Esophagus squamous epithelium (tissue), 5 donors: ENCODE data around the gene TNIK. TPM values are rescaled to one million over a fixed set of nuclear protein-coding genes. Genes with fewer than 3 reads are reported as not detected.
A peak's percentile ranks its signal among the peaks of the same experiment; 100 is the strongest.

Source experiments
- DNase-seq: peaks from one replicate; lab custom pipeline; 2025; lab: John Stamatoyannopoulos, UW
- H3K27ac ChIP-seq, 4 donors: fragments of 200-600 bp; sonication (generic); one replicate each; pipeline ENCODE4 v1.5.1; 2016 to 2019; ENCODE audit warnings: mild to moderate bottlenecking in 1 of 4
- H3K27me3 ChIP-seq, 4 donors: fragments of 200-600 bp; sonication (generic); 1 replicate in 3 of 4; 2 replicates in 1 of 4; pipeline versions ENCODE4 v1.5.1 to v1.6.0; 2017 to 2021; ENCODE audit warnings: antibody characterized with exemption in 1 of 4
- H3K36me3 ChIP-seq, 3 donors: fragments of 200-600 bp; sonication (generic); one replicate each; pipeline ENCODE4 v1.5.1; 2016 to 2019
- H3K4me1 ChIP-seq, 3 donors: fragments of 200-600 bp; sonication (generic); one replicate each; pipeline ENCODE4 v1.5.1; 2017 to 2019
- H3K4me3 ChIP-seq, 4 donors: fragments of 200-600 bp; sonication (generic); 1 replicate in 3 of 4; 2 replicates in 1 of 4; pipeline ENCODE4 v1.5.1; 2016 to 2019; ENCODE audit warnings: mild to moderate bottlenecking in 2 of 4, moderate library complexity in 1 of 4
- H3K9me3 ChIP-seq, 3 donors: fragments of 200-600 bp; sonication (generic); one replicate each; pipeline ENCODE4 v1.5.1; 2016 to 2019
- POLR2A ChIP-seq, 4 donors: fragments of 450-650 bp; IDR thresholded peaks; one replicate each; pipeline ENCODE4 v1.6.1; 2017; ENCODE audit warnings: antibody characterized with exemption in 4 of 4, mild to moderate bottlenecking in 4 of 4, moderate library complexity in 3 of 4
- WGBS, 2 donors: methylation state at CpG; one replicate each; pipeline ENCODE4 v1.1.5; 2018; 5-methylcytosine and 5-hydroxymethylcytosine counted together
- intact Hi-C: fragments of 100-400 bp; cut with DNase I; formaldehyde crosslinking; loops from one replicate; pipeline ENCODE4 v1.15.0; 2022
- total RNA-seq, 4 donors: library from RNA; depleted of rRNA; stranded (reverse); fragments of >200 nt; gene quantifications; one replicate each; pipeline ENCODE4 v1.1.0, GENCODE V29; 2016
- TF ChIP-seq, protein P1 (sequence below), 6 experiments: fragments of 450-650 bp in 4 of 6; fragments of 200-600 bp in 2 of 6; sonication (generic) in 2 of 6; IDR thresholded peaks; one replicate each; pipeline ENCODE4 v1.5.1; 2016 to 2019; ENCODE audit warnings: antibody characterized with exemption in 6 of 6, mild to moderate bottlenecking in 4 of 6, moderate library complexity in 4 of 6
- donor health status: DM: yes; HTN: yes; CAD: no.

The TNIK gene
- total RNA-seq, 4 donors from 2014 or later, result 2.2 to 11.6 (median 4.7) TPM

DNA sequence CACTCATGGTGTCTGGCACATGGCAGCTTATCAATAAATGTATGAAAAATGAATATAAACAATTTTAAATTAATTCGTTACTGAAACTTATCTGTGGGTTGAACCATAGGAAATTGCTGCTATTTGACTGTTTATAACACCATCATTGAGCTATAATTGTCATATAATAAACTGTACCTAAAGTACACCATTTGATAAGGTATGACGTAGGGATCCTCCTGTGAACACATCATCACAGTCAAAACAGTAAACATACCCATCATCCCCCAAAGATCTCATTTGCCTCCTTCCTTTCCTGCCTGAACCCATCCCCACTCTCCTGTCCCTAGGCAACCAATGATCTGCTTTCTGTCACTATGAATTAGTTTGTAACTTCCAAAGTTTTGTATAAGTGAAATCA, 282.7 kb downstream of the TNIK start:
- peaks cover 0 to 18% (median 0%) of the 10 kb centered on the region in 3 donors for H3K4me1 ChIP-seq
- H3K36me3 ChIP-seq, result no peaks in the 10 kb centered on the region
- H3K27ac ChIP-seq, result no peak overlapping the region
- no peak overlapping the region for H3K4me3 ChIP-seq
- intact Hi-C loops, result loop anchor here (10.0 kb wide), 1 partner anchor 377 kb away; no protein-coding TSS in a partner anchor
- no peak for DNase-seq
- TF ChIP-seq, protein P1, sequence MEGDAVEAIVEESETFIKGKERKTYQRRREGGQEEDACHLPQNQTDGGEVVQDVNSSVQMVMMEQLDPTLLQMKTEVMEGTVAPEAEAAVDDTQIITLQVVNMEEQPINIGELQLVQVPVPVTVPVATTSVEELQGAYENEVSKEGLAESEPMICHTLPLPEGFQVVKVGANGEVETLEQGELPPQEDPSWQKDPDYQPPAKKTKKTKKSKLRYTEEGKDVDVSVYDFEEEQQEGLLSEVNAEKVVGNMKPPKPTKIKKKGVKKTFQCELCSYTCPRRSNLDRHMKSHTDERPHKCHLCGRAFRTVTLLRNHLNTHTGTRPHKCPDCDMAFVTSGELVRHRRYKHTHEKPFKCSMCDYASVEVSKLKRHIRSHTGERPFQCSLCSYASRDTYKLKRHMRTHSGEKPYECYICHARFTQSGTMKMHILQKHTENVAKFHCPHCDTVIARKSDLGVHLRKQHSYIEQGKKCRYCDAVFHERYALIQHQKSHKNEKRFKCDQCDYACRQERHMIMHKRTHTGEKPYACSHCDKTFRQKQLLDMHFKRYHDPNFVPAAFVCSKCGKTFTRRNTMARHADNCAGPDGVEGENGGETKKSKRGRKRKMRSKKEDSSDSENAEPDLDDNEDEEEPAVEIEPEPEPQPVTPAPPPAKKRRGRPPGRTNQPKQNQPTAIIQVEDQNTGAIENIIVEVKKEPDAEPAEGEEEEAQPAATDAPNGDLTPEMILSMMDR (IDR thresholded peaks at IDR 0.05), result no peak
- no peak for TF ChIP-seq POLR2A (IDR thresholded peaks at IDR 0.05)
- no peaks in the 10 kb centered on the region for H3K27me3 ChIP-seq
- 81 to 83% methylated on average over 2 of the region's 2 CpGs for WGBS, 2 donors
- no peaks in the 10 kb centered on the region for H3K9me3 ChIP-seq

DNA sequence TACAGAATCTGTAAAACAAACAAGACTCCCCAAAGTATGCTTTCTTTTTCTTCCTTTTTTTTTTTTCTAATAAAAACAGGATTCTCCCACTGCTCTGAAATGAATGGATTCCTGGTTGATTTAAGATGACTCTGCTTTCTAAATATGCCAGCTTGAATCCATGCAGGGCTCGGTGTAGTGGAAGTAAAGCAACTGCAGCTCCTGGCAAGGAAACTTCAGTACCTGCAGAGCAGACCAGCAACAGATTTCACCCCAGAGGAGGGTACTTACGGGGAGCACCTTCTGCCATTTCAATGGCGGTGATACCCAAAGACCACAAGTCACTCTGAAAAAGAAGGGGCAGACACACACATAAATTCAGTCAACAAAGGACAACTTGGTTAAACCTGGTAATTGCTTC, 283.1 kb downstream of the TNIK start:
- DNase-seq, result no peak
- WGBS, 2 donors, result 90 to 100% methylated on average over 3 of the region's 3 CpGs
- no peak for TF ChIP-seq POLR2A (IDR thresholded peaks at IDR 0.05)
- TF ChIP-seq, protein P1 (IDR thresholded peaks at IDR 0.05), result no peak

GRCh38 chr3:171176244-171176933, 283.8 kb downstream of the TNIK start:
- DNase-seq, result no peak
- 67 to 85% methylated on average over 5 of the region's 5 CpGs for WGBS, 2 donors
- TF ChIP-seq, protein P1 (IDR thresholded peaks at IDR 0.05), result no peak
- no peaks in the 10 kb centered on the region for H3K27me3 ChIP-seq
- H3K27ac ChIP-seq, result peak overlapping the region in 3 of 4 donors; percentile 25 to 72 (median 31)
- H3K4me1 ChIP-seq, result peaks cover 0 to 15% (median 0%) of the 10 kb centered on the region in 3 donors
- H3K4me3 ChIP-seq, result no peak overlapping the region
- intact Hi-C loops, result loop anchor here (10.0 kb wide), 1 partner anchor 378 kb away; no protein-coding TSS in a partner anchor
- H3K36me3 ChIP-seq, result no peaks in the 10 kb centered on the region
- H3K9me3 ChIP-seq, result no peaks in the 10 kb centered on the region

More for the DNA sequence above, 283.1 kb downstream of the TNIK start:
- no peaks in the 10 kb centered on the region for H3K27me3 ChIP-seq
- no peak overlapping the region for H3K27ac ChIP-seq
- no peaks in the 10 kb centered on the region for H3K9me3 ChIP-seq
- H3K36me3 ChIP-seq, result no peaks in the 10 kb centered on the region
- no peak overlapping the region for H3K4me3 ChIP-seq
- intact Hi-C loops, result loop anchor here (10.0 kb wide), 1 partner anchor 378 kb away; no protein-coding TSS in a partner anchor
- peaks cover 0 to 15% (median 0%) of the 10 kb centered on the region in 3 donors for H3K4me1 ChIP-seq

DNA sequence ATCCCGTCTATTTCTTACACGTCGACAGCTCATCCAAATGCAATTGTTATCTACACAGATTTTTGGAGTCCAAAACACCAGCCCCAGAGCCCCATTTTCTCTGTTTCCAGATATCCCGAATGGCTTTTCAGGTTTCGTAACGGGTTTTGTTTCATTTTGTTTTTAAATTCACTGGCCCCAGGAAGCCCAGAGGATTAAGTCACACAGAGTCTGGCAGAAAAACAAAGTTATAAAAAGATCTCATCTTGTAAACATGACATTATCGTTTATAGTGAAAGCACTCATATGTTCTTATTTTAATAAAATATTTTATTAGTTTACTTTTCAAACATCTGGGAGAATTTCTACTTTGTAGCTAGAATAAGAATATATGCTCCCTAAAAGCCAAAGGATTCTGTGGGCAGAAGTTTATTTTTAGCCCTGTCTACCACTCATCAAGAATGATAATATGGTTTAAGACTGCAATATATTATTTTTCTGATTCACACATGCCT, 284.4 kb downstream of the TNIK start:
- WGBS, 2 donors, result 57 to 60% methylated on average over 7 of the region's 7 CpGs
- Histone ChIP-seq H3K4me3 (peak overlapping the region in 1 of 4 donors; percentile 25), H3K4me1 (peaks cover 0 to 15% (median 0%) of the 10 kb centered on the region in 3 donors), H3K27me3 (no peaks in the 10 kb centered on the region), H3K36me3 (no peaks in the 10 kb centered on the region), H3K9me3 (no peaks in the 10 kb centered on the region), H3K27ac (peak overlapping the region in 3 of 4 donors; percentile 43 to 72 (median 53))
- DNase-seq, result no peak
- intact Hi-C loops, result loop anchor here (10.0 kb wide), 1 partner anchor 379 kb away; no protein-coding TSS in a partner anchor
- TF ChIP-seq, protein P1 (IDR thresholded peaks at IDR 0.05), result no peak
- no peak for TF ChIP-seq POLR2A (IDR thresholded peaks at IDR 0.05)

GRCh38 chr3:171173736-171174135, 286.5 kb downstream of the TNIK start:
- no peaks in the 10 kb centered on the region for H3K9me3 ChIP-seq
- 81 to 82% methylated on average over 3 to 5 of the region's 6 CpGs for WGBS, 2 donors
- H3K4me3 ChIP-seq, result no peak overlapping the region
- no peak for DNase-seq
- intact Hi-C loops, result loop anchor here (10.0 kb wide), 1 partner anchor 381 kb away; no protein-coding TSS in a partner anchor
- TF ChIP-seq, protein P1 (IDR thresholded peaks at IDR 0.05), result no peak
- TF ChIP-seq POLR2A (IDR thresholded peaks at IDR 0.05), result no peak
- H3K4me1 ChIP-seq, result peaks cover 0 to 15% (median 0%) of the 10 kb centered on the region in 3 donors
- no peaks in the 10 kb centered on the region for H3K27me3 ChIP-seq
- no peaks in the 10 kb centered on the region for H3K36me3 ChIP-seq
- H3K27ac ChIP-seq, result no peak overlapping the region
